Measurements from ENCODE around the gene C1QTNF1. TPM values are rescaled to one million over a fixed set of nuclear protein-coding genes. Genes with fewer than 3 reads are reported as not detected.

The C1QTNF1 gene
- total RNA-seq, 1 donor: 0.10 TPM

DNA sequence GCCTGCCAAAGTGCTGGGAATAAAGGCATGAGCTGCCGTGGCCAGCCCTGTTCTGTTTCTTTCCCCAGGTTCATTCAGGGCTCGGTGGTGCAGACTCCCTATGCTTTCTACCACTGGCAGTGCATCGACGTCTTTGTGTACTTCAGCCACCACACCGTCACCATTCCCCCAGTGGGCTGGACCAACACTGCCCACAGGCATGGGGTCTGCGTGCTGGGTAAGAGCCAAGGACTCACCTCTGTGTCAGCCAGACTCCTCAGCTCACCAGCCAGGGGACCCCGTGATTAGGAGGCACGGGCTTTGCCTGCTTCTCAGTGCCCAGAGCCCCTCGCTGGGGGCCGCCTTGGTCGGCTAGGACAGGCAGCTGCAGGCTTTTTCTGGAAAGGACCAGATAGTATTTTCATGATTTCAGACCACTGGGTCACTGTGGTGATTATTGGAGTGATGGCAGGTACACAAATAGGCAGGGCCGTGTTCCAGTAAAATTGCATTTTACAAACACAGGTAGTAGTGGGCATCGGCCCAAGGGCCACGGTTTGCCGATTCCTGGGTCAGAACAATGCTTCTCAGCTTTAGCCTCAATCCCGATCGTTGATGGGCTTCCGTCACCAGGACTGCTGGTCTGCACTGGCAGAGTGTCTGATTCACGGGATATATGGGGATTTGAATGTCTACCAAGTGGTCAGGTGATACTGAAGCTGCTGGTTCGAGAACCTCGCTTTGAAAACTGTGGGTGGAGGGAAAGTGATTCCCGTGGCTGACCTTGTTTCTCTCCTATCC lies 55.6 kb downstream of the C1QTNF1 start:
- H3K4me3 ChIP-seq (ENCODE audit: low read length): no peak overlapping the region
- H3K27me3 ChIP-seq (ENCODE audit: insufficient read depth, low read length): no peaks in the 10 kb centered on the region
- no peaks in the 10 kb centered on the region for H3K9me3 ChIP-seq (ENCODE audit: low read depth, low read length)
- H3K4me1 ChIP-seq (ENCODE audit: insufficient read depth, low read length): peaks cover 13% of the 10 kb centered on the region

DNA sequence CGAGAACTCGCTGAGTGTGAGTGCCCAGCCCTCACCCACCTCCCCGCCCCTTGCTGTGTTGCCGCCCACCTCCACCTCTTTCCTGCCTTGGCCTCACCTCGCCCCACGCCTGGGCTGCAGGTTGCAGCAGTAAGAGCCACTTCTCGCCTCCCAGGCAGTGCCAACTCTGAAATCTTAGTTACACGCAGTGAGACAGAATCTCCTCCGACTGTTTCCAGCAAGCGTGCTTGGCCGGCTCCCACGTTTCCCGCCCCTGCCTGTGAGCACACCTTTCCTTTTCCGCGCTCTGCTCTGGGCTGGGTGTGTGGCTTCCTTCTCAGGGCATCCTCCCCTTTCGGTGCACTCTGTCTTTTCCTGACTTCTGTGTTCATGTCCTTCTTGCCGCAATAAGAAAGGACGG lies 56.4 kb downstream of the C1QTNF1 start:
- H3K9me3 ChIP-seq (ENCODE audit: low read depth, low read length): no peaks in the 10 kb centered on the region
- H3K27me3 ChIP-seq (ENCODE audit: insufficient read depth, low read length): no peaks in the 10 kb centered on the region
- H3K4me3 ChIP-seq (ENCODE audit: low read length): no peak overlapping the region
- H3K4me1 ChIP-seq (ENCODE audit: insufficient read depth, low read length): peaks cover 11% of the 10 kb centered on the region

DNA sequence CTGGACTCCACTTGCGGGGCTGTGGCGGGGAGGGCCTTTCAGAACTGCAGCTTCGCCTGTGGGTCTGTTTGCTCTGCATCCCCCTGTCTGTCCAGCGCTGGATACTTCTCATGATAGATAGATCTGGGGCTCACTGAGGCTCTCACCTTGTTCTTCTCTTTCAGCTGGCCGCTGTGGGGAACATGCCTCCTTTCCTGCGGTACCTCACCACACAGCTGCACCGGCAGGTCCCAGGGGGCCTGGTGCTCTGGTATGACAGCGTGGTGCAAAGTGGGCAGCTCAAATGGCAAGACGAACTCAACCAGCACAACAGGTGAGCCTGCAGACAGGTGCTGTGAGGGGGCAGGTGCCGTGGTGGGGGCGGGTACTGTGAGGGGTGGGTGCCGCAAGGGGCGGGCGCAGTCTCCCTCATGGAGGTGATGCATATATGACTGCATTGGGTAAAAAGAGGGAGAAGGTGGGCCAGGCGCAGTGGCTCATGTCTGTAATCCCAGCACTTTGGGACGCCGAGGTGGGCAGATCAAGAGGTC lies 56.9 kb downstream of the C1QTNF1 start:
- Histone ChIP-seq H3K4me1 (ENCODE audit: insufficient read depth, low read length) (peaks cover 6% of the 10 kb centered on the region), H3K27me3 (ENCODE audit: insufficient read depth, low read length) (no peaks in the 10 kb centered on the region), H3K9me3 (ENCODE audit: low read depth, low read length) (no peaks in the 10 kb centered on the region), H3K4me3 (ENCODE audit: low read length) (no peak overlapping the region)

DNA sequence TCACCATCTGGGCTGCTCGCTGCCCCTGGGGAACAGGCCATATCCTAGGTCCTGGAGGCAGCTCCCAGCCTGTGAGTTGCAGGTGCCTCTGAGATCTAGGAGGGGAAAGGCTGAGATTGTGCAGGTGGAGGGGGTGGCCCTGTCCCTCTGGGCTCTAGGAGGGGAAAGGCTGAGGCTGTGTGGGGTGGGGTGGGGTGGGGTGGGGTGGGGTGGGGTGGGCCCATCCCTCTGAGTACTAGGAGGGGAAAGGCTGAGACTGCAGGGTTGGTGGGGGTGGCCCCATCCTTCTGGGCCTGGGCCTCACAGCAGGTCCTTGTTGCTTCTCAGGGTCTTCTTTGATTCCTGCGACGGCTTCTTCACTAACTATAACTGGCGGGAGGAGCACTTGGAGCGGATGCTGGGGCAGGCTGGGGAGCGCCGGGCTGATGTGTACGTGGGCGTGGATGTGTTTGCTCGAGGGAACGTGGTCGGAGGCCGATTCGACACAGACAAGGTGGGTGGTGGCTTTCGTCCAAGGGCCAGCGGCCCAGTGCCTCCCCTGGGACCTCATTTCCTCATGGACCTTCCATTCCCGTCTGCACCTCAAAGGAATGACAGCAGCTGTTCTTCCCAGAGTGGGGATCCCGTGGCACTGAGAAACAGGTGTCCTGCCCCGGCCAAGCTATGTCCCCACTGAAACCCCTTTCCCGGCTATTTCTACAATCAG lies 57.8 kb downstream of the C1QTNF1 start:
- H3K27me3 ChIP-seq (ENCODE audit: insufficient read depth, low read length): no peaks in the 10 kb centered on the region
- H3K4me1 ChIP-seq (ENCODE audit: insufficient read depth, low read length): no peaks in the 10 kb centered on the region
- H3K9me3 ChIP-seq (ENCODE audit: low read depth, low read length): no peaks in the 10 kb centered on the region
- H3K4me3 ChIP-seq (ENCODE audit: low read length): no peak overlapping the region

DNA sequence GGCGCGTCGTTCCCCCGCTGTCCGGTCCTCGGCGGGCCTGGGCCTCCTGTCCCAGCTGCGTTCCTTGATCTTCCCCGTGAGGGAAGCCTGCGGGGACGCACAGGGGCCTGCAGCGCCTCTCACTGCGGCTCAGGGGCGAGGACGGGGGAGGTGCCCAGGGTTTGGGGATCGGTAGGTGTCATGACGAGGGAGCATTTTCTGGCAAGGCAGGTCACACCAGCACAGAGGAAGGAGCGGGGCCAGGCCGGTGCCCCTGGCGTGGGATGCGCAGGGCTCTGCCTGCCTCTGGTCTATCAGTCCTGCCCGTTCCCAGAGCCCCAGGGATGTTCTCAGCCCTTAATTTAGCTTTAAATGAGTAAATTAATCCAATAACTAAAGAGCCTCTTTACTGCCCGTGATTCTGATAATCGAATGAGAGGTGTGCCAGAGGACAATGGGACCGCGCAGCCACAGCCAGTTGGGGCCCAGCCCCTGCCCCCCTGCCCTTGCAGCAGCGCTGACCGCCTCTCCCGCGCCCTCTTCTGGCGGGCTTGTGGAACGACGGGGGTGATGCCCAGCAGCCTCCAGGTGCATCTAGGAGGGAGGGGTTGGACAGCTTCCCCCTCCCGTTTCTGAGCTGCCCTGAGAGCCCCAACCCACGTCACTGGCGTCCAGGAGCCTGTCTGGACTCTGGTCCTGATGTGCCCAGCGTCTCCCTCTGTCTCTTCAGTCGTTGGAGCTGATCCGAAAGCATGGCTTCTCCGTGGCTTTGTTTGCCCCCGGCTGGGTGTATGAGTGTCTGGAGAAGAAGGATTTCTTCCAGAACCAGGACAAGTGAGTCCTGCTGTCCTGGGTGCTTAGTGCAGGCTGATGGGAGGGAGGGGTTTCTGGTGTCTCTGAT lies 58.6 kb downstream of the C1QTNF1 start:
- Histone ChIP-seq H3K4me1 (ENCODE audit: insufficient read depth, low read length) (no peaks in the 10 kb centered on the region), H3K4me3 (ENCODE audit: low read length) (no peak overlapping the region), H3K9me3 (ENCODE audit: low read depth, low read length) (no peaks in the 10 kb centered on the region), H3K27me3 (ENCODE audit: insufficient read depth, low read length) (no peaks in the 10 kb centered on the region)

DNA sequence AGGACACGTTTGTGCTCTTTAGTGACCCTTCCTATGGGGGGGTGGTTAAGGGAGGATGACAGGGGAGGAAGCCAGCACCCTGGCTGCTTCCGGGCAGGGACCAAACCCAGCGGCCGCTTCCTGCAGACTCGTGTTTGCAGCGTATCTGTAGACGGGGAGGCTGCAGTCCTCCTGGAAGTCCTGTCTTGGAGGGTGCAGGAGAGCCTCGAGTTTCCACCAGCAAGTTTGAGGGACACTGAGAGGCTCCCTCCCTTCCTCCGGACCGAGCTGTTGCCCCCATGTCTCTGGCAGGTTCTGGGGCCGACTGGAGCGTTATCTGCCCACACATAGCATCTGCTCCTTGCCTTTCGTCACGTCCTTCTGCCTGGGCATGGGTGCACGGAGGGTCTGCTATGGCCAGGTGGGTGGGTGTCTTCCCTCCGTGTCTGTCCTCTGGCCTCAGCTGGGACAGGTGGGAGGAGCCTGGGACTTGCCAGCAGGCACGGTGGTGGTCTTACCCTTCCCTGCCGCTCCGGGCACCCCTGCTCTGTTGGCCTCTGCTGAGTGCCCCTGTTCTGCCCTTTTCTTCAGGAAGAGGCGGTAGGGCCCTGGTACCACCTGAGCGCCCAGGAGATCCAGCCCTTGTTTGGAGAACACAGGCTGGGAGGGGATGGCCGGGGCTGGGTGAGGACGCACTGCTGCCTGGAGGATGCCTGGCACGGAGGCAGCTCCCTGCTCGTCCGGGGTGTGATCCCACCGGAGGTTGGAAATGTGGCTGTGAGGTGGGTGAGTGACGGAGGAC lies 59.4 kb downstream of the C1QTNF1 start:
- no peaks in the 10 kb centered on the region for H3K27me3 ChIP-seq (ENCODE audit: insufficient read depth, low read length)
- no peaks in the 10 kb centered on the region for H3K4me1 ChIP-seq (ENCODE audit: insufficient read depth, low read length)
- no peak overlapping the region for H3K4me3 ChIP-seq (ENCODE audit: low read length)
- no peaks in the 10 kb centered on the region for H3K9me3 ChIP-seq (ENCODE audit: low read depth, low read length)

DNA sequence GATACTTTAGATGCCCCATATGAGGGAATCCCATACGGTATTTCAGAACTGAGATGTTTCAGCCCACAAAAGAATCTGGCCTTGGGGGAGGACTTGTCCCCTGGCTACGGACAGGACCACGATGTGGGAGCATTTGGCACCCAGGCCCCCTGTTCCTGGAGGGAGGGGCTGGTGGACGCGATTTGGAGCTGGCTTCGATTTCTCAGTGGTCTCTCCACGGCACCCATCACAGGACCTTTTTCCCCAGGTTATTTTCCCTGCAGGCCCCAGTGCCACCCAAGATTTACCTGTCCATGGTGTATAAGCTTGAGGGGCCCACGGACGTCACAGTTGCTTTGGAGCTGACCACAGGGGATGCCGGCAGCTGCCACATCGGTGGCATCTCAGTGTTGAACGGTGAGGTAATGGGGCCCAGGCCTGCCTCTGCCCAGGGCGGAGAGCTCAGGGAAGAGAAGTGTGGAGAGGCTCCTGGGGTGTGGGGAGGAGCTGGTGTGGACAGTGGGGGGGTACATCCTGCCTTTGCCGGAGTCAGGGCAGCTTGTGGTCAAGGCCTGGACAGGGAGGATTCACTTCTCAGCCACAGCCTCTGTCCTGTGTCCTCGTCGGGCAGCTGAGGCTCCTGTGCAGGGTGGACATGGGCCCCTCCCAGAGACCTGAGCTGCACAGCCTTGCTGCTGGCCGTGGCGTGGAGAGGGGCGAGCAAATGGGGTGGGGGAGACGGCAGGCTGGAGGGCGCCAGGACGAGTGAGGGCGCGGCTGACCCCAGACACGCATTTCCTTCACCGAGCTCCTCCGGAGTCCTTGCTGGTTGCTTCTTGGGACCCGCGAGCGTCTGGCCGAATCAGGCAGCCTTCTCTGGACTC lies 60.6 kb downstream of the C1QTNF1 start:
- no peaks in the 10 kb centered on the region for H3K27me3 ChIP-seq (ENCODE audit: insufficient read depth, low read length)
- H3K4me3 ChIP-seq (ENCODE audit: low read length): no peak overlapping the region
- H3K9me3 ChIP-seq (ENCODE audit: low read depth, low read length): no peaks in the 10 kb centered on the region
- no peaks in the 10 kb centered on the region for H3K4me1 ChIP-seq (ENCODE audit: insufficient read depth, low read length)

DNA sequence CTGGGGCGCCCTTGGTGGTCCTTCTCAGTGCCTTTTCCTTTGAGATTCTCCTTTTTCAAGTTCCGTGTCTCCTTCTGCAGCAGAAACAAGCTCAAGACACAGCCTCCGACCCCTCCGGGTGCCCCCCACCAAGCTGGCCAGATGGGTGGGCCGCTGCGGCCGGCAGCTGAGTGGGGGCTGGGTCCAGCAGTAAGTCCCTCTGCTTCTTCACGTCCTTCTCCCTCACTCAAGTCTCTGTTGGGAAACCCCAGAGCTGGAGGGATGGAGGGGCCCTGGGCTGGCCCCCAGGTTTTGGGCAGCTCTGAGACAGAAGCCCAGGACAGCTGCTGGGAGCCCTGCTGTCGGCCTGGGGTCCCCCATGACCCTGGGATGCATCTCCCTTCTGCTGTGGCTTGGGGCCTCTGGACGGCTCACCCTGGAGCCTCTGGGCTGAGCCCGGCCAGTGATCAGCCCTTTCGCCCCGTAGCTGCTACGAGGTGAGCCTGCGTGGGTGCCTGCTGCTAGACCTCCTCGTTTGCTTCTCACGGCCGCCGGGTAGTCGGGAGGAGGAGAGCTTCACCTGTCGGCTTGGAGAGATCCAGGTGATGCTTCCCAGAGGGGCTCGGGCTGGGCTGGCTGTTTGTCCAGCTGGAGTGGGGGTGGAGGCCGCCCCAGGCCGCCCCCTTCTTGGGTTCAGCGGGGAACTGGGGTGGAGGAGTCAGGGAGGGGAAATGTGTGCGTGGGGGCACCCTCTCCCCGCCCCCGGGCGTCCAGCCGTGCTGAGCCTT lies 61.4 kb downstream of the C1QTNF1 start:
- no peaks in the 10 kb centered on the region for H3K27me3 ChIP-seq (ENCODE audit: insufficient read depth, low read length)
- no peaks in the 10 kb centered on the region for H3K9me3 ChIP-seq (ENCODE audit: low read depth, low read length)
- H3K4me3 ChIP-seq (ENCODE audit: low read length): no peak overlapping the region
- no peaks in the 10 kb centered on the region for H3K4me1 ChIP-seq (ENCODE audit: insufficient read depth, low read length)

DNA sequence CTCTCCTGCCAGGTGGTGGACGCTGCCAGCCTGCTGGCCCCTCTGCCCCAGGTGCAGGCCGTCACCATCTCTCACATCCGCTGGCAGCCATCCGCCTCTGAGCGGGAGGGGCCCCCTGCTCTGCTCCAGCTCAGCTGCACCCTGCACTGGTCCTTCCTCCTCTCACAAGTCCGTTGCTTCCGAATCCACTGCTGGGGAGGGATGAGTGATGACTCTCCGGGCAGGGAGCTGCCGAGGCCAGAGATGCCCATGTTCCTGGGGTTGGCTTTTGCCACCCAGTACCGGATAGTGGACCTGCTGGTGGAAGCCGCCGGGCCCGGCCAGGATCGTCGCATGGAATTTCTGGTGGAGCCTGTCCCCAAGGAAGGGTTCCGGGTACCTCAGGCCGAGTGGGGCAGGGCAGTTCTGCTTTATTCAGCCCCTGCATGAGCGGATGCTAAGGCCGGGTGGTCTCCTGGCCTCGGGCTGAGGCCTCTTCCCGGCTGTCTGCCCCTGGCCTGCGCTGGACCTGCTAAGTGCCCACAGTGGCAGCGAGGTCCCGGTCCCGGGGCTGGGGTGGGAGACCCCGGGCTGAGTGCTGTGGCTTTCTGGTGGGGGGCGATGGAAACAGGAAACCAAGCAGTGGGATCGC lies 62.1 kb downstream of the C1QTNF1 start:
- H3K4me1 ChIP-seq (ENCODE audit: insufficient read depth, low read length): no peaks in the 10 kb centered on the region
- no peak overlapping the region for H3K4me3 ChIP-seq (ENCODE audit: low read length)
- H3K9me3 ChIP-seq (ENCODE audit: low read depth, low read length): no peaks in the 10 kb centered on the region
- no peaks in the 10 kb centered on the region for H3K27me3 ChIP-seq (ENCODE audit: insufficient read depth, low read length)

DNA sequence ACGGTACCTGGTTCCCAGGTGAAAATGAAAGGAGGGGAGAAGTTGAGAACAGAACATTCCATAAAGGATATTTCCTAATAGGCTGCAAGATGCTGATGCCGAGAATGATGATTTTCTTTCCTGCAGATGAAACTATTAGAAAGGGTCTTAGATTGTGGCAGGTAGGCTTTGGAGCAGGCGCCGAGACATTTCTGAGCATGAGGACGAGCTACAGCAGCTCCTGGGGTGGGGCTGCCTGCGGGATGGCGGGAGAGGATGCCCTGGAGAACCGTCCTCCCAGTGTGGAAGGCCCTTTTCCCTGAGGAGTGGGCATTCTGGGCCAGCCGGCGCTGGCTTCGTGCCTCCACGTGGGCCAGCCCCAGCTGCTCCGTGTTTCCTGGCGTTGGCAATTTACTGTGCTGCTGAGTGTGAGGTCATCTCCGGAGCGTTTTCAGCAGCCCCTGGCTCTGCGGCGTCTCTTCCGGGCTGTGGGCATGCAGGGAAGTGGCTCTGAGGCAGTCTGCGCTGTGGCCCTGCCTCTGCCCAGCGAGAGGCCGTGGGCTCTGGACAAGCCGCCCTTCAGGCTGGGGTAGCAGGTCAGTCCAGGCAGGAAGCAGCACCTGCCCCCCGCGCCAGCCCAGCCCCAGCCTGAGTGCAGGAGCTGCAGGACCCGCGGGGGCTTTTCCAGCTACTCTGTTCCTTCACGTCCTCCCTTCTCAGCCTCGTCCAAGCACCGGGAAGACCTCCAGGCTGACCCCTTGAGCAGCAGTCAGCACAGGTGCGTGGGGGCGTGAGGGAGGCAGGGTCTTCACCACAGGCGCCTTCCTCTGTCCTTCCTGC lies 62.8 kb downstream of the C1QTNF1 start:
- Histone ChIP-seq H3K4me3 (ENCODE audit: low read length) (no peak overlapping the region), H3K27me3 (ENCODE audit: insufficient read depth, low read length) (no peaks in the 10 kb centered on the region)

DNA sequence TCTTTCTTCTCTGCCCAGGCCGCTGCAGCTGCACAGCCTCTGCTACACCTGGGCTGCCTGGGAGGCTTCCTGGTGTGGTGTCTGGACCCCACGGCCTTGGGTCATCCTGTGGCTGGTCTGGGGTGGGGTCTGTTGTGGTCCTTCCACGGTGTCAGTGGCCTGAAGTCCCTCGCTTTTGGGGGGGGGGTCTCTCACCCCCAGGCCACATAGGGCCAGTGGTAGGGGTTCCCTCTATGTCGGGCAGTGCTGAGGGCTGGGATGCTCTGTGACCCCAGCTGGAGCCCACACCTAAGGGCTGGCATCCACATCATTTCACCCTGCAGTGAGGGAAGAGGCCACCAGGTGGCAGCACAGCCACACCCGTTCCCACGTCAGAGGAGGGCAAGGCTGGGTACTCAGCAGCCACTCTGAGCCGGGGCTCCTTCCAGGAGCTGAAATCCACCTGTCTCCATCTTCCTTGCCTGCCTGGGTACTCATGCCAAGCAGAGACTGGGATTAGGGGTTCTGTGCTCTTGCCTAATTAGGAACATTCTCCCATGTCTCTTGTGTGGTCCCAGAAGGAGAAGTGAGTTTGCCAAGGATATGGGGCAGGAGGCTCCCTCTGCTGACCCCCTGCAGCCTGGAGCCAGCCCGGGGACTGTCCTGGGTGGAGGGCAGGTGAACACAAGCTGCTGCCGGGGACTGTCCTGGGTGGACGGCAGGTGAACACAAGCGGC lies 63.6 kb downstream of the C1QTNF1 start:
- no peak overlapping the region for H3K4me3 ChIP-seq (ENCODE audit: low read length)
- H3K27me3 ChIP-seq (ENCODE audit: insufficient read depth, low read length): no peaks in the 10 kb centered on the region

More for the DNA sequence above, 62.8 kb downstream of the C1QTNF1 start:
- Histone ChIP-seq H3K9me3 (ENCODE audit: low read depth, low read length) (no peaks in the 10 kb centered on the region), H3K4me1 (ENCODE audit: insufficient read depth, low read length) (no peaks in the 10 kb centered on the region)

More for the DNA sequence above, 63.6 kb downstream of the C1QTNF1 start:
- Histone ChIP-seq H3K9me3 (ENCODE audit: low read depth, low read length) (no peaks in the 10 kb centered on the region), H3K4me1 (ENCODE audit: insufficient read depth, low read length) (no peaks in the 10 kb centered on the region)

Measured in mononuclear cell (primary cell).